ENCODE measurements around the gene XAB2. TPM values are rescaled to one million over a fixed set of nuclear protein-coding genes. Genes with fewer than 3 reads are reported as not detected.

The XAB2 gene
- total and polyA plus RNA-seq, 4 experiments from 2014 or later, result 5.4 to 77.2 (median 42.6) TPM

GRCh38 chr19:7650148-7650547 is 20.8 kb upstream of the XAB2 start:
- H3K4me3 ChIP-seq (ENCODE audit: low read length in 2 of 2), result no peak overlapping the region
- CTCF ChIA-PET (ENCODE audit: partially characterized antibody), result interaction anchor here (0.6 to 4.1 kb wide), 4 partner anchors 14 to 960 kb away, joined by 3 to 20 read pairs (median 4); partner anchors contain the start of gene TRAPPC5
- no peaks in the 10 kb centered on the region for H3K27me3 ChIP-seq (ENCODE audit: insufficient read depth, low read length)
- H3K27me3 Mint-ChIP-seq, result no peaks in the 10 kb centered on the region
- intact Hi-C loops (cut with micrococcal nuclease), result no loop called here
- H3K27ac ChIP-seq (ENCODE audit: low read depth, low read length), result no peak overlapping the region
- peaks cover 0 to 4% (median 0%) of the 10 kb centered on the region in 8 donors for H3K9me3 Mint-ChIP-seq
- no peak for DNase-seq
- POLR2A ChIA-PET (ENCODE audit: partially characterized antibody), result interaction anchor here (1.6 kb wide), 1 partner anchor 21 kb away, joined by 5 read pairs; the partner anchor contains the start of genes PET100 and XAB2
- H3K36me3 Mint-ChIP-seq, result peaks cover 6 to 8% of the 10 kb centered on the region in 2 donors
- H3K4me3 Mint-ChIP-seq, result no peak overlapping the region
- H3K36me3 ChIP-seq (ENCODE audit: insufficient read depth, low read length), result peaks cover 3% of the 10 kb centered on the region
- peak overlapping the region in 1 of 7 donors; percentile 81 for H3K27ac Mint-ChIP-seq
- peaks cover 8 to 13% (median 10%) of the 10 kb centered on the region in 4 donors for H3K4me1 Mint-ChIP-seq
- H3K4me1 ChIP-seq (ENCODE audit: insufficient read depth, low read length), result peaks cover 5% of the 10 kb centered on the region
- H3K9me3 ChIP-seq (ENCODE audit: control insufficient read depth in 1 of 2, low read length in 2 of 2), result no peaks in the 10 kb centered on the region

DNA sequence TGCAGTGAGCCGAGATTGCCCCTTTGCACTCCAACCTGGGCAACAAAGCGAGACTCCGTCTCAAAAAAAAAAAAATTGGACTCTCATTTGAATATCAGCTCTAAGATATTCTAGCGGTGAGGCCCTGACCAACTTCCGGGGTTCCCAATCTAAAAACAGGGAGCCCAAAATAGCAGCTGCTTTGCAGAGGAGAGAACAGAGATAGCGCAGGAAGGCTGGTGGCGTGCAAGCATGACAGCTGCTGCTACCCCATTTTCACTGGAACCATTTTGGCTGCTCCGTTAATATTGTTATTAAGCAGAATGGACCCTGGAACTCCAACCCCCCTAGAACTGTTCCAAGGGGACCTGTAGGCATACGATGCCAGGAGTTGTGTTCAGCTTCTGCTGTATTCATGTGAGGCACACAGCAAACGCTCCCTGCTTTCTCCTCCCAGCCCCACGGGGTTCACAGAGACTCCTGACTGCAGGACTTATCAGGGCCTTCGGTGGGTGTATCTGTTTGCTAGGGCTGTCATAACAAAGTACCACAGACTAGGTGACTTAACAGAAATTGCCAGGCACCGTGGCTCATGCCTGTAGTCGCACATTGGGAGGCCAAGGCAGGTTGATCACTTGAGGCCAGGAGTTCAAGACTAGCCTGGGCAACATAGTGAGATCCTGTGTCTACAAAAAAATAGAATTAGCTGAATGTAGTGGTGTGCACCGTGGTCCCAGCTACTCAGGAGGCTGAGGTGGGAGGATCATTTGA is 19.1 kb upstream of the XAB2 start:
- H3K4me1 Mint-ChIP-seq, result peaks cover 8 to 13% (median 10%) of the 10 kb centered on the region in 4 donors
- Histone ChIP-seq H3K27ac (ENCODE audit: low read depth, low read length) (no peak overlapping the region), H3K27me3 (ENCODE audit: insufficient read depth, low read length) (no peaks in the 10 kb centered on the region), H3K9me3 (ENCODE audit: control insufficient read depth in 1 of 2, low read length in 2 of 2) (no peaks in the 10 kb centered on the region), H3K4me1 (ENCODE audit: insufficient read depth, low read length) (peaks cover 5% of the 10 kb centered on the region), H3K4me3 (ENCODE audit: low read length in 2 of 2) (no peak overlapping the region), H3K36me3 (ENCODE audit: insufficient read depth, low read length) (peaks cover 10% of the 10 kb centered on the region)
- peaks cover 8 to 10% of the 10 kb centered on the region in 2 donors for H3K36me3 Mint-ChIP-seq
- ChIA-PET CTCF (ENCODE audit: partially characterized antibody) (interaction anchor here (0.7 to 4.1 kb wide), 4 partner anchors 13 to 152 kb away, joined by 3 to 20 read pairs (median 4); partner anchors contain the start of gene TRAPPC5), POLR2A (ENCODE audit: partially characterized antibody) (interaction anchor here (1.6 to 1.7 kb wide), 2 partner anchors 11 to 19 kb away, joined by 5 read pairs; partner anchors contain the start of genes PET100 and XAB2)
- H3K9me3 Mint-ChIP-seq, result peaks cover 0 to 4% (median 0%) of the 10 kb centered on the region in 8 donors
- no peak overlapping the region for H3K4me3 Mint-ChIP-seq
- intact Hi-C loops (cut with micrococcal nuclease), result no loop called here
- no peak for DNase-seq
- peak overlapping the region in 2 of 7 donors; percentile 21 to 60 for H3K27ac Mint-ChIP-seq
- H3K27me3 Mint-ChIP-seq, result no peaks in the 10 kb centered on the region

DNA sequence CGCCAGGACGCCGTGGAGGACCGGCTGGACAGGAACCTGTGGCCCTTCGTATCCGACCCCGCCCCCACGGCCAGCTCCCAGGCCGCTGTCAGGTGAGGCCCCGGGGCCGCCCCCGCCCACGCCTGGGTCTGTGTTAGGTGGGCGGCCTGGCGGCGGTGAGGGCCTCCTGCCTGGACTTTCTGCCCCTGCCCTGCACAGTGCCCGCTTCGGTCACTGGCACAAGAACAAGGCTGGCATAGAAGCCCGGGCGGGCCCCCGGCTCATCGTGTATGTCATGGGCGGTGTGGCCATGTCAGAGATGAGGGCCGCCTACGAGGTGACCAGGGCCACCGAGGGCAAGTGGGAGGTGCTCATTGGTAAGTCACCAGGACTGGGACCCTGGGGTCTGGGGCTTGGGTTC is 17.8 kb upstream of the XAB2 start:
- Mint-ChIP-seq H3K27me3 (no peaks in the 10 kb centered on the region), H3K4me3 (no peak overlapping the region), H3K27ac (no peak overlapping the region), H3K36me3 (peaks cover 8 to 10% of the 10 kb centered on the region in 2 donors), H3K9me3 (no peaks in the 10 kb centered on the region), H3K4me1 (peaks cover 2 to 4% (median 3%) of the 10 kb centered on the region in 4 donors)
- no peaks in the 10 kb centered on the region for H3K9me3 ChIP-seq (ENCODE audit: control insufficient read depth in 1 of 2, low read length in 2 of 2)
- peaks cover under 1% of the 10 kb centered on the region for H3K4me1 ChIP-seq (ENCODE audit: insufficient read depth, low read length)
- intact Hi-C loops (cut with micrococcal nuclease), result no loop called here
- no peak overlapping the region for H3K4me3 ChIP-seq (ENCODE audit: low read length in 2 of 2)
- no peak overlapping the region for H3K27ac ChIP-seq (ENCODE audit: low read depth, low read length)
- peaks cover 17% of the 10 kb centered on the region for H3K36me3 ChIP-seq (ENCODE audit: insufficient read depth, low read length)
- ChIA-PET CTCF (ENCODE audit: partially characterized antibody) (no interaction called here), POLR2A (ENCODE audit: partially characterized antibody) (no interaction called here)
- peak in 1 of 5 donors; percentile 43 for DNase-seq
- H3K27me3 ChIP-seq (ENCODE audit: insufficient read depth, low read length), result no peaks in the 10 kb centered on the region

- H3K4me1 Mint-ChIP-seq, result peaks cover 0 to 2% (median 0%) of the 10 kb centered on the region in 4 donors
- H3K27ac ChIP-seq (ENCODE audit: low read depth, low read length), result no peak overlapping the region
- peaks cover 8 to 10% of the 10 kb centered on the region in 2 donors for H3K36me3 Mint-ChIP-seq
- no peaks in the 10 kb centered on the region for H3K4me1 ChIP-seq (ENCODE audit: insufficient read depth, low read length)
- no peaks in the 10 kb centered on the region for H3K9me3 ChIP-seq (ENCODE audit: control insufficient read depth in 1 of 2, low read length in 2 of 2)
- H3K4me3 Mint-ChIP-seq, result no peak overlapping the region
- CTCF ChIA-PET (ENCODE audit: partially characterized antibody), result no interaction called here
- DNase-seq, result no peak
- no peaks in the 10 kb centered on the region for H3K9me3 Mint-ChIP-seq
- H3K27ac Mint-ChIP-seq, result no peak overlapping the region
- no peaks in the 10 kb centered on the region for H3K27me3 ChIP-seq (ENCODE audit: insufficient read depth, low read length)
- POLR2A ChIA-PET (ENCODE audit: partially characterized antibody), result no interaction called here
- no peaks in the 10 kb centered on the region for H3K27me3 Mint-ChIP-seq
- intact Hi-C loops (cut with micrococcal nuclease), result no loop called here
- peaks cover 18% of the 10 kb centered on the region for H3K36me3 ChIP-seq (ENCODE audit: insufficient read depth, low read length)
- H3K4me3 ChIP-seq (ENCODE audit: low read length in 2 of 2), result no peak overlapping the region
Observed at GRCh38 chr19:7646426-7646700, 17.0 kb upstream of the XAB2 start.

GRCh38 chr19:7645656-7646425 is 16.5 kb upstream of the XAB2 start:
- DNase-seq, result no peak
- H3K36me3 Mint-ChIP-seq, result peaks cover 8 to 10% of the 10 kb centered on the region in 2 donors
- ChIA-PET CTCF (ENCODE audit: partially characterized antibody) (no interaction called here), POLR2A (ENCODE audit: partially characterized antibody) (interaction anchor here (1.5 kb wide), 1 partner anchor 12 kb away, joined by 4 read pairs; no protein-coding TSS in a partner anchor)
- peaks cover 0 to 2% (median 0%) of the 10 kb centered on the region in 4 donors for H3K4me1 Mint-ChIP-seq
- Histone ChIP-seq H3K27me3 (ENCODE audit: insufficient read depth, low read length) (no peaks in the 10 kb centered on the region), H3K4me3 (ENCODE audit: low read length in 2 of 2) (no peak overlapping the region), H3K9me3 (ENCODE audit: control insufficient read depth in 1 of 2, low read length in 2 of 2) (no peaks in the 10 kb centered on the region), H3K36me3 (ENCODE audit: insufficient read depth, low read length) (peaks cover 19% of the 10 kb centered on the region), H3K4me1 (ENCODE audit: insufficient read depth, low read length) (no peaks in the 10 kb centered on the region), H3K27ac (ENCODE audit: low read depth, low read length) (no peak overlapping the region)
- intact Hi-C loops (cut with micrococcal nuclease), result no loop called here
- H3K27me3 Mint-ChIP-seq, result no peaks in the 10 kb centered on the region
- no peak overlapping the region for H3K27ac Mint-ChIP-seq
- H3K9me3 Mint-ChIP-seq, result no peaks in the 10 kb centered on the region
- no peak overlapping the region for H3K4me3 Mint-ChIP-seq

DNA sequence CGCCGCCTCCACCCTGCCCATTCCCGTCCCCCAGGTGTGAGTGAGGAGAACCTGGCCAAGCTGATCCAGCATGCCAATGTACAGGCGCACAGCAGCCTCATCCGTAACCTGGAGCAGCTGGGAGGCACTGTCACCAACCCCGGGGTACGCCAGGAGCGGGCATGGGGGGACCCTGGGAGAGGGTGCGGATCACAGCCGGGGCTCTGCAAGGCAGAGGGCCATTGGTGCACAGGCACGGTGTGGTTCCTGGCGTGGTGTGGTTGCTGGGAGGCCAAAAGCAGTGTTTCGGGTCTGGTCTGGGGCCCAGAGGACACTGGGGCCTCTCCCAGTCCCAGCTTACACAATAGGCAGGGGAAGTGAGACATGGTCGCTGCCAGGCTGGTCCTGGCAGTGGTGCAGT is 15.8 kb upstream of the XAB2 start:
- no peak overlapping the region for H3K27ac ChIP-seq (ENCODE audit: low read depth, low read length)
- no peaks in the 10 kb centered on the region for H3K9me3 Mint-ChIP-seq
- no peak overlapping the region for H3K4me3 ChIP-seq (ENCODE audit: low read length in 2 of 2)

DNA sequence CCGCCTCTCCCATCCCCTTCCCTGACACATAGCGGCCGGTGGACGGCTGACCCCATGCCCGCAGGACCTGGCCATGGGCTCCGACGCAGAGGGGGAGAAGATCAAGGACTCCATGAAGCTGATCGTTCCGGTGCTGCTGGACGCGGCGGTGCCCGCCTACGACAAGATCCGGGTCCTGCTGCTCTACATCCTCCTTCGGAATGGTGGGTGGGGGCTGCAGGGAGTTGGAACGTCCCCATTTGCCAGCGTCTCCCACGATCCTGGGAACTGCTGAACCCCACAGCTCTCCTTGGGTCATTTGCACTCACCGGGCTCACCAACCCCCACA is 15.2 kb upstream of the XAB2 start:
- Histone ChIP-seq H3K27ac (ENCODE audit: low read depth, low read length) (no peak overlapping the region), H3K9me3 (ENCODE audit: control insufficient read depth in 1 of 2, low read length in 2 of 2) (no peaks in the 10 kb centered on the region), H3K4me3 (ENCODE audit: low read length in 2 of 2) (no peak overlapping the region), H3K4me1 (ENCODE audit: insufficient read depth, low read length) (peaks cover 5% of the 10 kb centered on the region), H3K27me3 (ENCODE audit: insufficient read depth, low read length) (no peaks in the 10 kb centered on the region), H3K36me3 (ENCODE audit: insufficient read depth, low read length) (peaks cover 25% of the 10 kb centered on the region)
- no peak overlapping the region for H3K4me3 Mint-ChIP-seq
- H3K9me3 Mint-ChIP-seq, result no peaks in the 10 kb centered on the region
- intact Hi-C loops (cut with micrococcal nuclease), result no loop called here
- peaks cover 14 to 16% of the 10 kb centered on the region in 2 donors for H3K36me3 Mint-ChIP-seq
- no peak for DNase-seq
- POLR2A ChIA-PET (ENCODE audit: partially characterized antibody), result interaction anchor here (1.3 to 1.5 kb wide), 3 partner anchors 9 to 15 kb away, joined by 3 to 4 read pairs (median 4); partner anchors contain the start of genes PET100 and XAB2
- no peak overlapping the region for H3K27ac Mint-ChIP-seq
- H3K27me3 Mint-ChIP-seq, result no peaks in the 10 kb centered on the region
- CTCF ChIA-PET (ENCODE audit: partially characterized antibody), result no interaction called here
- peaks cover 6 to 12% (median 8%) of the 10 kb centered on the region in 4 donors for H3K4me1 Mint-ChIP-seq

More for the DNA sequence above, 15.8 kb upstream of the XAB2 start:
- Histone ChIP-seq H3K27me3 (ENCODE audit: insufficient read depth, low read length) (no peaks in the 10 kb centered on the region), H3K4me1 (ENCODE audit: insufficient read depth, low read length) (no peaks in the 10 kb centered on the region), H3K9me3 (ENCODE audit: control insufficient read depth in 1 of 2, low read length in 2 of 2) (no peaks in the 10 kb centered on the region), H3K36me3 (ENCODE audit: insufficient read depth, low read length) (peaks cover 25% of the 10 kb centered on the region)
- intact Hi-C loops (cut with micrococcal nuclease), result no loop called here
- no peak overlapping the region for H3K27ac Mint-ChIP-seq
- ChIA-PET CTCF (ENCODE audit: partially characterized antibody) (no interaction called here), POLR2A (ENCODE audit: partially characterized antibody) (interaction anchor here (1.3 to 1.5 kb wide), 3 partner anchors 8 to 16 kb away, joined by 3 to 4 read pairs (median 4); partner anchors contain the start of genes PET100 and XAB2)
- peaks cover 8 to 10% of the 10 kb centered on the region in 2 donors for H3K36me3 Mint-ChIP-seq
- no peak for DNase-seq
- H3K27me3 Mint-ChIP-seq, result no peaks in the 10 kb centered on the region
- no peak overlapping the region for H3K4me3 Mint-ChIP-seq
- peaks cover 0 to 5% (median 2%) of the 10 kb centered on the region in 4 donors for H3K4me1 Mint-ChIP-seq

All from CD4-positive, alpha-beta memory T cell (primary cell).